ENCODE data around the gene PRR30. TPM values are rescaled to one million over a fixed set of nuclear protein-coding genes. Genes with fewer than 3 reads are reported as not detected.

The PRR30 gene
- total RNA-seq, 2 donors from 2014 or later, result 1.1 TPM; not detected in 1

DNA sequence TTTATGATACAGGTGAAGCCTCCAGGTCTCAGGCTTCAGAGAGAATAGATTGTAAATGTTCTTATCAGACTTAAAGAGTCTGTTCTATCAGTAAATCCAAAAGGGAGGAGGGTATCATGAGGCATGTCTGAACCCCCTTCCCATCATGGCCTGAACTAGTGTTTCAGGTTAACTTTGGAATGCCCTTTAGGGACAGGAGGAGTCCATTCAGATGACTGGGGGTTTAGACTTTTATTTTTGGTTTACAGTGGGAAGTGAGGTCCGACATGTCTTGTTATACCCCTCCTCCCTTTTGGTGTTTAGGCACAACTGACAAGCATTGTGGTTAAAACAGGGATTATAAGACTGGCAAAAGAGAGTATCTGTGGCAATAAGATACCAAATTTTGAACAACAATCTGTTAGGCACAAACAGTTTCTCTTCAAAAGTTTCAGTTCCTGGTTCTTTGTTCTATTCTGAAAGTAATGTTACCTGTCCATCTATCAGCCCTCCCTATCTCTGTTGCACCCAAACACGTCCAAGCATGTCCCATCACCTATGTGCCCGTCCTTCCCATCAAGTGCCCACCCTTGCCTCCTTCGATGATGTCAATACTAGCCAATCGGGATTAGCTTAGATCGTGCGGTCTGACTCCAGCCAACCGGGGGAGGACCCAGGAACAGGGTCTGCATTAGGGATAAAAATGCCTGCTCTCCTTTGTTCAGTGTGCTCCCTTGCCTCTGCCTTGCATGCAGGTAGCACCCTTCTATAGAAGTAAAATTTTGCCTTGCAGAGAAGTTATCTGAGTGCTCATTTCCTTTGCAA, 26.0 kb upstream of the PRR30 start:
- Histone ChIP-seq H3K4me3 (no peak overlapping the region), H3K27ac (no peak overlapping the region), H3K36me3 (no peaks in the 10 kb centered on the region), H3K9me3 (no peaks in the 10 kb centered on the region), H3K27me3 (replicated peaks; ENCODE audit: insufficient read depth) (no peaks in the 10 kb centered on the region), H3K4me1 (replicated peaks) (no peaks in the 10 kb centered on the region)
- 81% methylated on average over 8 of the region's 8 CpGs for WGBS
- intact Hi-C loops (cut with DNase I), result no loop called here
- TF ChIP-seq, protein P1, sequence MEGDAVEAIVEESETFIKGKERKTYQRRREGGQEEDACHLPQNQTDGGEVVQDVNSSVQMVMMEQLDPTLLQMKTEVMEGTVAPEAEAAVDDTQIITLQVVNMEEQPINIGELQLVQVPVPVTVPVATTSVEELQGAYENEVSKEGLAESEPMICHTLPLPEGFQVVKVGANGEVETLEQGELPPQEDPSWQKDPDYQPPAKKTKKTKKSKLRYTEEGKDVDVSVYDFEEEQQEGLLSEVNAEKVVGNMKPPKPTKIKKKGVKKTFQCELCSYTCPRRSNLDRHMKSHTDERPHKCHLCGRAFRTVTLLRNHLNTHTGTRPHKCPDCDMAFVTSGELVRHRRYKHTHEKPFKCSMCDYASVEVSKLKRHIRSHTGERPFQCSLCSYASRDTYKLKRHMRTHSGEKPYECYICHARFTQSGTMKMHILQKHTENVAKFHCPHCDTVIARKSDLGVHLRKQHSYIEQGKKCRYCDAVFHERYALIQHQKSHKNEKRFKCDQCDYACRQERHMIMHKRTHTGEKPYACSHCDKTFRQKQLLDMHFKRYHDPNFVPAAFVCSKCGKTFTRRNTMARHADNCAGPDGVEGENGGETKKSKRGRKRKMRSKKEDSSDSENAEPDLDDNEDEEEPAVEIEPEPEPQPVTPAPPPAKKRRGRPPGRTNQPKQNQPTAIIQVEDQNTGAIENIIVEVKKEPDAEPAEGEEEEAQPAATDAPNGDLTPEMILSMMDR (IDR thresholded peaks at IDR 0.05), result no peak
- TF ChIP-seq POLR2AphosphoS5 (IDR thresholded peaks at IDR 0.05) (no peak), POLR2A (IDR thresholded peaks at IDR 0.05) (no peak)
- DNase-seq (ENCODE audit: low spot score), result no peak

DNA sequence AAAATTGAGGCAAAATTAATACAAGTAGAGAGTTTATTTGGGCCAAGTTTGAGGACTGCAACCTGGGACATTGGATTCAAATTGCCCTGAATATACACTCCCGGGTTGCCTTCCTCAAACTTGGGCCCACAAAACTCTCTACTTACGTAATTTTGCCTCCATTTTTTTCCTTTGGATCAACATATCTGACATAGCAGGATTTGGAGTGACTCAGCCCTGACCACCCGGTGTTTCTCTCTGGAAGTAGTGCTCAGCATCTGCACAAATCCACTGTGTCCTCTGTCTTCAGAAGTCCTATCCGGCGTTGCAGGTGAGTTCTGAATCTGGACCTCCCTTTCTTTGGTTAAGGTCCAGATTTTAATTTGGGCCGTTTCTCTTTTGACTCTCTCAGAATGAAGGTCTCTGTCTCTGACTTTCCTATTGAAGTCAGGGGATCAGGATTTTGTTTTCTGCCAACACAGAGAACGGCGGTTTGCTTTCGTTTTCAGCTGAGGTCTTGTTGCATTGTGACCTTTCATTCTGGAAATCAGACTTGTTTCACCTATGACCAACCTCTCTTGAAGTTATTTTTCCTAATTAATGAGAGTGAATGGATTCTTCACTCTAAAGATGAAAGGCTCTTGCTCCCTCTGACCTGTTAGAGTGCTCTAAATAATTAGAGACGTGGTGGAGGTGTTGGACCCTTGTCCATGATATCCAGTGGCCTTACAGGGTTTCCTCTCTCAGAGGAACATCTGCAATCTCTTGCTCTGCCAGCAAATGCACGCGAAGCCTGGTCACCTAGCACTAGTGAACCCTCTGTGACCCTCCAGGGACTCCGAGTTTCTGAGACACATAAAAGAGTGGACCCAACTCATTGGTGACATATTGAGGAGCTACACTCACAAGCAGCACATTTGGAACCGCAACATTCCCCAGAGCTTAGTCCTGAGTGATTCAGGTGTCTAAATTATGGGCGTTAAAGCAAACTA, 23.2 kb upstream of the PRR30 start:
- Histone ChIP-seq H3K27ac (no peak overlapping the region), H3K4me1 (replicated peaks) (no peaks in the 10 kb centered on the region), H3K4me3 (no peak overlapping the region), H3K36me3 (no peaks in the 10 kb centered on the region), H3K27me3 (replicated peaks; ENCODE audit: insufficient read depth) (no peaks in the 10 kb centered on the region), H3K9me3 (no peaks in the 10 kb centered on the region)
- intact Hi-C loops (cut with DNase I), result no loop called here
- whole genome bisulfite sequencing, result 89% methylated on average over 15 of the region's 15 CpGs
- TF ChIP-seq, protein P1 (IDR thresholded peaks at IDR 0.05), result no peak
- TF ChIP-seq POLR2AphosphoS5 (IDR thresholded peaks at IDR 0.05) (no peak), POLR2A (IDR thresholded peaks at IDR 0.05) (no peak)
- no peak for DNase-seq (ENCODE audit: low spot score)

DNA sequence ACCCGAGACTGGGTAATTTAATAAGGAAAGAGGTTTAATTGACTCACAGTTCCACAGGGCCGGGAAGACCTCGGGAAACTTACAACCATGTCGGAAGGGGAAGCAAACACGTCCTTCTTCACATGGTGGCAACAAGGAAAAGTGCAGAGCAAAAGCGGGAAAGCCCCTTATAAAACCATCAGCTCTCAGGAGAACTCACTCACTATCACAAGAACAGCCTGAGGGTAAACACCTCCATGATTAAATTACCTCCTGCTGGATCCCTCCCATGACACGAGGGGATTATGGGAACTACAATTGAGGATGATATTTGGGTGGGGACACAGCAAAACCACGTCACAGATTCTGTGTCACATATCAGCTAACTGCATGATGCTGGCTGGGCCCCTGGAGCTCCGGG, 21.0 kb upstream of the PRR30 start:
- 63% methylated on average over 9 of the region's 9 CpGs for WGBS
- DNase-seq (ENCODE audit: low spot score), result no peak

DNA sequence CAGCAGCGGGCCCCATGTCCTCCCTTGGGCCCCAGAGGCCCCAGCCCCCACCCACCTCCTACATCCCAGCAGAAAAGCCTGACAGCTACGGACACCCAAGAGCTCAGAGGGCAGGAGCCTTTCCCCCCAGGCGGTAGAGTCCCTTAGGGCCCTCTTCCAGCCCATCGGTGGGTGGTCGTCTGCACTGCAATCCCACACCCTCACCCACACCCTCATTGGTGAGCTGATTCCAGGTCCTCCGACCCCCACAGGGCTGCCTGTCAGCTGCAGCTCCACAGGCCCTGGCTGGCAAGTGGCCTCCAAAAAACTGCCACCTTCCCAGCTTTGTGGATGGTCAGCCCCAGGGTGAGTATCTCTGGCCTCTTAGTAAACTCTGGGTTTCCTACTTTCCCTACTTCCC, 20.1 kb upstream of the PRR30 start:
- Histone ChIP-seq H3K36me3 (no peaks in the 10 kb centered on the region), H3K9me3 (no peaks in the 10 kb centered on the region), H3K27me3 (replicated peaks; ENCODE audit: insufficient read depth) (no peaks in the 10 kb centered on the region), H3K4me1 (replicated peaks) (no peaks in the 10 kb centered on the region), H3K4me3 (no peak overlapping the region), H3K27ac (no peak overlapping the region)
- DNase-seq (ENCODE audit: low spot score), result no peak
- WGBS, result 73% methylated on average over 6 of the region's 6 CpGs
- TF ChIP-seq, protein P1 (IDR thresholded peaks at IDR 0.05), result no peak
- TF ChIP-seq POLR2A (IDR thresholded peaks at IDR 0.05) (no peak), POLR2AphosphoS5 (IDR thresholded peaks at IDR 0.05) (no peak)
- intact Hi-C loops (cut with DNase I), result no loop called here

More for the DNA sequence above, 21.0 kb upstream of the PRR30 start:
- Histone ChIP-seq H3K4me1 (replicated peaks) (no peaks in the 10 kb centered on the region), H3K27me3 (replicated peaks; ENCODE audit: insufficient read depth) (no peaks in the 10 kb centered on the region), H3K27ac (no peak overlapping the region), H3K9me3 (no peaks in the 10 kb centered on the region), H3K36me3 (no peaks in the 10 kb centered on the region), H3K4me3 (no peak overlapping the region)
- intact Hi-C loops (cut with DNase I), result no loop called here
- TF ChIP-seq POLR2A (IDR thresholded peaks at IDR 0.05), result no peak
- TF ChIP-seq, protein P1 (IDR thresholded peaks at IDR 0.05), result no peak
- TF ChIP-seq POLR2AphosphoS5 (IDR thresholded peaks at IDR 0.05), result no peak
